WTC11 (cell line): ENCODE measurements around the gene TRIM29. TPM values are rescaled to one million over a fixed set of nuclear protein-coding genes. Genes with fewer than 3 reads are reported as not detected.

Experiments
- ATAC-seq: fragments of 200-7000 bp; cut with Tn5 transposase; 2 replicates; pipeline ENCODE4 v1.10.0; 2021; ENCODE audit warnings: mild to moderate bottlenecking, moderate library complexity
- CTCF ChIA-PET: fragments of 300-600 bp; sonication (Branson Sonifier 250); formaldehyde crosslinking; loops from one replicate; lab custom pipeline; 2021; ENCODE audit warnings: antibody characterized with exemption; lab: Charles Lee
- POLR2A ChIA-PET: fragments of 350-600 bp; sonication (Branson Sonifier 250); formaldehyde crosslinking; loops from one replicate; lab custom pipeline; 2021; ENCODE audit warnings: antibody characterized with exemption; lab: Charles Lee
- DNase-seq: peaks from one replicate; pipeline ENCODE4 v3.0.0; 2021; ENCODE audit warnings: low spot score
- H3K27ac Mint-ChIP-seq: 2 replicates; pipeline ENCODE4 v1.8.0; 2021; ENCODE audit warnings: mixed read lengths
- H3K27me3 Mint-ChIP-seq: 2 replicates; pipeline ENCODE4 v1.8.0; 2021; ENCODE audit warnings: low read depth, mild to moderate bottlenecking, moderate library complexity, mixed read lengths
- H3K36me3 Mint-ChIP-seq: 2 replicates; pipeline ENCODE4 v1.8.0; 2021; ENCODE audit warnings: mixed read lengths
- H3K4me1 Mint-ChIP-seq: 2 replicates; pipeline ENCODE4 v1.8.0; 2022; ENCODE audit warnings: mixed read lengths
- H3K4me3 Mint-ChIP-seq: 2 replicates; pipeline ENCODE4 v1.8.0; 2021; ENCODE audit warnings: mild to moderate bottlenecking, moderate library complexity, mixed read lengths
- H3K9me3 Mint-ChIP-seq: 2 replicates; pipeline ENCODE4 v1.8.0; 2021; ENCODE audit warnings: mixed read lengths
- ARID4B ChIP-seq: sonication (generic); formaldehyde crosslinking; IDR thresholded peaks from 2 replicates; pipeline ENCODE4 v1.8.0; 2023; ENCODE audit warnings: missing genetic modification reagents, mild to moderate bottlenecking, borderline replicate concordance
- CREM ChIP-seq: sonication (generic); formaldehyde crosslinking; IDR thresholded peaks from 2 replicates; pipeline ENCODE4 v1.8.1; 2022; ENCODE audit warnings: mild to moderate bottlenecking, missing genetic modification reagents, moderate library complexity
- ERG ChIP-seq: fragments of 250-450 bp; sonication (Bioruptor Pico); IDR thresholded peaks from 2 replicates; pipeline ENCODE4 v1.8.0; 2021; ENCODE audit warnings: mild to moderate bottlenecking
- ETV6 ChIP-seq: sonication (generic); formaldehyde crosslinking; IDR thresholded peaks from 2 replicates; pipeline ENCODE4 v1.8.1; 2022; ENCODE audit warnings: mild to moderate bottlenecking, missing genetic modification reagents
- HMGXB4 ChIP-seq: sonication (generic); formaldehyde crosslinking; IDR thresholded peaks from 2 replicates; pipeline ENCODE4 v1.8.1; 2023; ENCODE audit warnings: mild to moderate bottlenecking, moderate library complexity, missing genetic modification reagents
- MYBL2 ChIP-seq: sonication (generic); formaldehyde crosslinking; IDR thresholded peaks from 2 replicates; pipeline ENCODE4 v1.8.1; 2023; ENCODE audit warnings: mild to moderate bottlenecking, moderate library complexity, missing genetic modification reagents
- TEAD4 ChIP-seq: sonication (generic); formaldehyde crosslinking; IDR thresholded peaks from 2 replicates; pipeline ENCODE4 v1.8.0; 2022; ENCODE audit warnings: mild to moderate bottlenecking, missing genetic modification reagents
- ZNF232 ChIP-seq: sonication (generic); formaldehyde crosslinking; IDR thresholded peaks from 2 replicates; pipeline ENCODE4 v1.8.0; 2022; ENCODE audit warnings: mild to moderate bottlenecking, missing genetic modification reagents
- ZNF423 ChIP-seq: fragments of 250-450 bp; sonication (Bioruptor Pico); IDR thresholded peaks from 2 replicates; pipeline ENCODE4 v2.1.2; 2022; ENCODE audit warnings: mild to moderate bottlenecking, moderate library complexity
- ZNF532 ChIP-seq: fragments of 250-450 bp; sonication (Bioruptor Pico); IDR thresholded peaks from 2 replicates; pipeline ENCODE4 v1.9.0; 2021; ENCODE audit warnings: mild to moderate bottlenecking, borderline replicate concordance
- total RNA-seq: library from RNA; stranded (reverse); gene quantifications from 3 replicates; pipeline ENCODE4 v1.2.3, GENCODE V29; 2021

Gene TRIM29
- total RNA-seq, 1 experiment from 2014 or later, result 0.11 TPM

- TF ChIP-seq ARID4B (CRISPR knock-in tag), result no peak
- no peak for TF ChIP-seq CREM (CRISPR knock-in tag)
Observed at GRCh38 chr11:120067438-120068113, 70.3 kb downstream of the TRIM29 start (continued).

GRCh38 chr11:120066738-120067437 is 71.0 kb downstream of the TRIM29 start:
- ATAC-seq (no peak), DNase-seq (no peak)
- no peaks in the 10 kb centered on the region for H3K36me3 Mint-ChIP-seq
- peaks cover 20% of the 10 kb centered on the region for H3K4me1 Mint-ChIP-seq
- no peak overlapping the region for H3K27ac Mint-ChIP-seq
- H3K4me3 Mint-ChIP-seq, result no peak overlapping the region
- TF ChIP-seq ETV6, result no peak
- TF ChIP-seq ZNF423 (CRISPR knock-in tag), result no peak
- TF ChIP-seq TEAD4 (CRISPR knock-in tag), result no peak
- TF ChIP-seq ZNF232 (CRISPR knock-in tag), result no peak
- TF ChIP-seq ERG, result no peak
- no peak for TF ChIP-seq HMGXB4
- TF ChIP-seq ARID4B (CRISPR knock-in tag), result no peak
- TF ChIP-seq MYBL2 (CRISPR knock-in tag), result no peak
- no peak for TF ChIP-seq ZNF532 (CRISPR knock-in tag)
- CTCF ChIA-PET, result interaction anchor here (0.6 to 1.9 kb wide), 5 partner anchors 9 to 425 kb away, joined by 3 to 10 read pairs (median 4); no protein-coding TSS in a partner anchor
- peaks cover 6% of the 10 kb centered on the region for H3K27me3 Mint-ChIP-seq
- H3K9me3 Mint-ChIP-seq, result no peaks in the 10 kb centered on the region
- POLR2A ChIA-PET, result no interaction called here
